CD4-positive, alpha-beta T cell treated with Interleukin-12 subunit alpha and Interleukin-12 subunit beta, for 1 hour (primary cell): ENCODE results near the gene PLA2G10.
"Not testable (repeated sequence)": the region's sequence is repeated elsewhere in the genome, so short reads cannot be mapped to it uniquely, and the experiment has no call there.

Experiments
- DNase-seq: peaks from one replicate; pipeline ENCODE4 v3.0.0-alpha.2; 2020

Gene PLA2G10

GRCh38 chr16:14658063-14658462 lies 36.0 kb downstream of the PLA2G10 start:
- DNase-seq: no peak

- DNase-seq: no peak
Observed at GRCh38 chr16:14652726-14653125, 41.4 kb downstream of the PLA2G10 start.

- no peak for DNase-seq
Observed at GRCh38 chr16:14650629-14651028, 43.5 kb downstream of the PLA2G10 start.

GRCh38 chr16:14649816-14650215 lies 44.3 kb downstream of the PLA2G10 start:
- no peak for DNase-seq

- DNase-seq: no peak
Observed at GRCh38 chr16:14641926-14642325, 52.2 kb downstream of the PLA2G10 start.

GRCh38 chr16:14641206-14641605 lies 52.9 kb downstream of the PLA2G10 start:
- no peak for DNase-seq

GRCh38 chr16:14640538-14640937 lies 53.6 kb downstream of the PLA2G10 start:
- DNase-seq: no peak

- not testable (repeated sequence) for DNase-seq
Observed at GRCh38 chr16:14636951-14637240, 57.2 kb downstream of the PLA2G10 start.

- not testable (repeated sequence) for DNase-seq
Observed at GRCh38 chr16:14636179-14636950, 57.7 kb downstream of the PLA2G10 start.

- DNase-seq: no peak
Observed at GRCh38 chr16:14635395-14636165, 58.5 kb downstream of the PLA2G10 start.

- no peak for DNase-seq
Observed at GRCh38 chr16:14634389-14634725, 59.8 kb downstream of the PLA2G10 start.

GRCh38 chr16:14632693-14633569 lies 61.2 kb downstream of the PLA2G10 start, which contains the start of gene BFAR:
BFAR (plus strand) TSS chr16:14632951; CDS start chr16:14644347, 11,396 bp downstream.
- DNase-seq: peak; percentile 99

- DNase-seq: not testable (repeated sequence)
Observed at GRCh38 chr16:14630620-14631330, 63.3 kb downstream of the PLA2G10 start.

GRCh38 chr16:14629919-14630619 lies 64.0 kb downstream of the PLA2G10 start, which contains the start of gene PARN:
PARN (minus strand) TSS chr16:14630260; CDS start chr16:14630125, 135 bp downstream.
- peak; percentile 98 for DNase-seq

GRCh38 chr16:14629612-14629918 lies 64.5 kb downstream of the PLA2G10 start:
- DNase-seq: peak; percentile 19

GRCh38 chr16:14628806-14629611 lies 65.1 kb downstream of the PLA2G10 start:
- no peak for DNase-seq

GRCh38 chr16:14627078-14627477 lies 67.0 kb downstream of the PLA2G10 start:
- no peak for DNase-seq
